ENCODE data around the gene ZNF219.

The ZNF219 gene

GRCh38 chr14:21101802-21102413 lies 3.5 kb upstream of the ZNF219 start:
- DNase-seq (ENCODE audit: low spot score) = no peak

GRCh38 chr14:21100931-21101330 lies 2.5 kb upstream of the ZNF219 start, which contains the start of gene TMEM253:
TSS of gene TMEM253 (plus strand) at chr14:21101066. CDS start at chr14:21101344, 278 bp downstream.
- no peak for DNase-seq (ENCODE audit: low spot score)

- DNase-seq (ENCODE audit: low spot score) = no peak
Measured at GRCh38 chr14:21099596-21099985, 1.1 kb upstream of the ZNF219 start.

- DNase-seq (ENCODE audit: low spot score) = no peak
Measured at GRCh38 chr14:21098892-21099595, 589 bp upstream of the ZNF219 start.

GRCh38 chr14:21097636-21098075 lies 799 bp downstream of the ZNF219 start:
- DNase-seq (ENCODE audit: low spot score) = no peak

- no peak for DNase-seq (ENCODE audit: low spot score)
Measured at GRCh38 chr14:21096978-21097635, 1.3 kb downstream of the ZNF219 start.

GRCh38 chr14:21096438-21096837 lies 2.0 kb downstream of the ZNF219 start:
- no peak for DNase-seq (ENCODE audit: low spot score)

GRCh38 chr14:21095430-21096205 lies 2.8 kb downstream of the ZNF219 start:
- DNase-seq (ENCODE audit: low spot score) = no peak

- no peak for DNase-seq (ENCODE audit: low spot score)
Measured at GRCh38 chr14:21093769-21094681, 4.4 kb downstream of the ZNF219 start.

- DNase-seq (ENCODE audit: low spot score) = no peak
Measured at GRCh38 chr14:21093018-21093417, 5.4 kb downstream of the ZNF219 start.

GRCh38 chr14:21092273-21093011 lies 6.0 kb downstream of the ZNF219 start:
- peak; percentile 87 for DNase-seq (ENCODE audit: low spot score)

- DNase-seq (ENCODE audit: low spot score) = no peak
Measured at GRCh38 chr14:21091821-21092272, 6.6 kb downstream of the ZNF219 start.

- no peak for DNase-seq (ENCODE audit: low spot score)
Measured at GRCh38 chr14:21090940-21091663, 7.4 kb downstream of the ZNF219 start.

- DNase-seq (ENCODE audit: low spot score) = peak; percentile 30
Measured at GRCh38 chr14:21090194-21090939, 8.1 kb downstream of the ZNF219 start.

- DNase-seq (ENCODE audit: low spot score) = no peak
Measured at GRCh38 chr14:21089877-21090193, 8.6 kb downstream of the ZNF219 start.

- DNase-seq (ENCODE audit: low spot score) = no peak
Measured at GRCh38 chr14:21089271-21089670, 9.2 kb downstream of the ZNF219 start.

GRCh38 chr14:21088687-21089086 lies 9.8 kb downstream of the ZNF219 start:
- no peak for DNase-seq (ENCODE audit: low spot score)

GRCh38 chr14:21087294-21088091 lies 11.0 kb downstream of the ZNF219 start:
- no peak for DNase-seq (ENCODE audit: low spot score)
